Fibroblast of villous mesenchyme (primary cell): ENCODE results near the gene PGGT1B. TPM values are rescaled to one million over a fixed set of nuclear protein-coding genes. Genes with fewer than 3 reads are reported as not detected.

ENCODE experiments used
- DNase-seq: peaks from one replicate; pipeline ENCODE4 v3.0.0-alpha.2; 2010; ENCODE audit warnings: low read depth
- H3K4me3 ChIP-seq: 2 replicates; pipeline ENCODE4 v1.5.1; 2011; ENCODE audit warnings: low read depth, mild to moderate bottlenecking, low read length
- CTCF ChIP-seq: IDR thresholded peaks from 2 replicates; pipeline ENCODE4 v1.5.1; 2012; ENCODE audit warnings: low read depth, mild to moderate bottlenecking, low read length; ENCODE audit not compliant: insufficient read depth
- total RNA-seq: library from RNA; depleted of rRNA; stranded (reverse); fragments of >200 nt; gene quantifications from 2 replicates; pipeline ENCODE4 v1.2.3, GENCODE V29; 2012

Gene PGGT1B
- total RNA-seq, 1 donor = 21.2 TPM

GRCh38 chr5:115297031-115297430 lies 34.4 kb upstream of the PGGT1B start:
- TF ChIP-seq CTCF = no peak
- peak overlapping the region; percentile 37 for H3K4me3 ChIP-seq
- DNase-seq = peak; percentile 7

GRCh38 chr5:115296124-115297022 lies 33.7 kb upstream of the PGGT1B start, which contains the start of gene CCDC112:
CCDC112 (minus strand) TSS chr5:115296654; CDS start chr5:115296543, 111 bp downstream.
- peak; percentile 78 for DNase-seq
- no peak for TF ChIP-seq CTCF

GRCh38 chr5:115295777-115296123 lies 33.1 kb upstream of the PGGT1B start:
- H3K4me3 ChIP-seq = peak overlapping the region; percentile 75
- DNase-seq = no peak
- no peak for TF ChIP-seq CTCF

More at GRCh38 chr5:115296124-115297022, 33.7 kb upstream of the PGGT1B start, which contains the start of gene CCDC112:
- H3K4me3 ChIP-seq = peak within 1 kb of the TSS; percentile 75

GRCh38 chr5:115291397-115291796 lies 28.7 kb upstream of the PGGT1B start:
- no peak for TF ChIP-seq CTCF
- H3K4me3 ChIP-seq = no peak overlapping the region
- DNase-seq = no peak

GRCh38 chr5:115289104-115289503 lies 26.4 kb upstream of the PGGT1B start:
- no peak for TF ChIP-seq CTCF
- no peak for DNase-seq
- no peak overlapping the region for H3K4me3 ChIP-seq

GRCh38 chr5:115284021-115284420 lies 21.3 kb upstream of the PGGT1B start:
- no peak for TF ChIP-seq CTCF
- H3K4me3 ChIP-seq = no peak overlapping the region
- no peak for DNase-seq

GRCh38 chr5:115282131-115282530 lies 19.5 kb upstream of the PGGT1B start:
- H3K4me3 ChIP-seq = no peak overlapping the region
- no peak for TF ChIP-seq CTCF
- no peak for DNase-seq
